GM20000 (cell line): ENCODE results near the gene PCOLCE2.

Experiments
- DNase-seq: peaks from one replicate; pipeline ENCODE4 v3.0.0; 2012; ENCODE audit warnings: low spot score
- TF ChIP-seq, protein P1 (sequence below): IDR thresholded peaks from 2 replicates; pipeline ENCODE4 v1.5.1; 2012; ENCODE audit warnings: mild to moderate bottlenecking, control low read depth; ENCODE audit errors: extremely low read depth, missing control alignments

The PCOLCE2 gene

DNA sequence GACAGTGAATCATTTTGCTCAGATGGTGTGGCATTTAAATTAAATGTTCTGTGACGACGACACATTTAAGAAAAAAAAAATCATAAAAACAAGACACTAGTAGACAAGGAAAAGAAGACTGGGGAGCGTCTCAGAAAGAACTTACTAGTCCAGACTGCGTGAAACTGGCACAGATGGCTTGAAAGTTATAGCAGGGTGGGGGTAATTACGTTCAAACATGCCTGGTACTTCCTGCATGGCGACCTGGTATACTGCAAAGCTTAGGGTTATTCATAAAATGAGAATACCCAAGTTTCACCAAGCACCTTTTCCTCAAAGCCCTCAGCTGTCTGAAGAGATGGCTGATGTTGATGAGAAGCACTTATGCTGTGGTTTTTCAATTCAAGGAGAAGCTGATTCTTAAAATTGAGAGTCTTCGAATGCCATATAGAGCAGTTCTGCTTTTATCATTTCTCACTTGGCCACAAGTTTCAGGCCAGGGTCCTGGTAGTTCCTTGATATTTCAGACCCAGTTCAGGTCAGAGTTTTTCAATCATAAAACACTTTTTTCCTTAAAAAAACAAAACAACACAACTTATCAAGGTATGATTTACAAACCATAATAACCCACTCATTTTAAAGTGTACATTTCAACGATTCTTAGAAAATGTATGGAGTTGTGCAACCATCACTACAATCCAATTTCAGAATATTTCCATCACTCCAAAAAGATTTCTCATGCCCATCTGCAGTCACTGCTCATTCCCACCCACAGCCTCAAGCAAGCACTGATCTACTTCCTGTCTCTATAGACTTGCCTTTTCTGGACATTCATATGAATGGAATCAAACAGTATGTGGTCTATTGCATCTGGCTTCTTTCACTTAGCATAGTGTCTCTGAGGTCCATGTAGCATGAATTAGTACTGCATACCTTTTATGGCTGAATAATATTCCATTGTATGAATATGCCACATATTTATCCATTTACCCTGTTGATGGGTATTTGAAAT, 24.7 kb downstream of the PCOLCE2 start:
- no peak for DNase-seq
- TF ChIP-seq, protein P1, sequence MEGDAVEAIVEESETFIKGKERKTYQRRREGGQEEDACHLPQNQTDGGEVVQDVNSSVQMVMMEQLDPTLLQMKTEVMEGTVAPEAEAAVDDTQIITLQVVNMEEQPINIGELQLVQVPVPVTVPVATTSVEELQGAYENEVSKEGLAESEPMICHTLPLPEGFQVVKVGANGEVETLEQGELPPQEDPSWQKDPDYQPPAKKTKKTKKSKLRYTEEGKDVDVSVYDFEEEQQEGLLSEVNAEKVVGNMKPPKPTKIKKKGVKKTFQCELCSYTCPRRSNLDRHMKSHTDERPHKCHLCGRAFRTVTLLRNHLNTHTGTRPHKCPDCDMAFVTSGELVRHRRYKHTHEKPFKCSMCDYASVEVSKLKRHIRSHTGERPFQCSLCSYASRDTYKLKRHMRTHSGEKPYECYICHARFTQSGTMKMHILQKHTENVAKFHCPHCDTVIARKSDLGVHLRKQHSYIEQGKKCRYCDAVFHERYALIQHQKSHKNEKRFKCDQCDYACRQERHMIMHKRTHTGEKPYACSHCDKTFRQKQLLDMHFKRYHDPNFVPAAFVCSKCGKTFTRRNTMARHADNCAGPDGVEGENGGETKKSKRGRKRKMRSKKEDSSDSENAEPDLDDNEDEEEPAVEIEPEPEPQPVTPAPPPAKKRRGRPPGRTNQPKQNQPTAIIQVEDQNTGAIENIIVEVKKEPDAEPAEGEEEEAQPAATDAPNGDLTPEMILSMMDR, result no peak

DNA sequence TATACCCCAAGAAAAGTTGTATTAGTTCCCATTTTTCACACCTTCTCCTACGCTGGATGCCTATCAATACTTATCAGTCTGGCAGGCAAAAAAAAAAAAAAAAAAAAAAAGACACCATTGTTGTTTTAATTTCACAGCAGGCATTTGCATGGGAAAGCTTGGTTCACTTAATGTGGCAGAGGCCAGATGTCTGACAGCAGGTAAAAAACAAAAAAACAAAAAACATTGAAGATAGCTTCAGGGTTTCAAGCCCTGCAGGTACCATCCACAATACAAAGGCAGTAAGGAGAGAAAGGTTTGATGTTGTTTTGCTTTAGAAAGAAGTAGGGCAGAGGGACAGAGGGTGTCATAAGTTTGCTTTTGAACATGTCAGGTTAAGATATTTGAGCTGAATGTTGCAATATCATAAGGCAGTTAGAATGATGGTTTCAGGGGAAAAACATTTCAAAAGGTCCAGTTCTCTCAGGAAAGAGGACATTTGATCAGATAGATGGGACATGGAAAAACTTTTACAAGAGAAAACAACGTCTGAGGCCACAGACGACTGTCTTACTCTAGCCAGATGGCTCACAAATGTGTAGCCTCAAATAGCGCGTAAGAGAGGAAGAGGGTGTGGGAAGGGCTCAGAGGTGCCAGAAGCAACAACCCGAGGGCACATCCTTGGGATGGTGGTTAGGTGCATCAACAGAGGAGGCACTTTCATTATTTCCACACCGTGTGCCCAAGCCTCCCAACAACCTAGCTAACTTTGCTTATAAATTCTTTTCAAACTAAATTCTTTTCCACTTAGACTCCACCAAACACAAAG, 25.7 kb downstream of the PCOLCE2 start:
- TF ChIP-seq, protein P1, result no peak
- DNase-seq, result no peak

DNA sequence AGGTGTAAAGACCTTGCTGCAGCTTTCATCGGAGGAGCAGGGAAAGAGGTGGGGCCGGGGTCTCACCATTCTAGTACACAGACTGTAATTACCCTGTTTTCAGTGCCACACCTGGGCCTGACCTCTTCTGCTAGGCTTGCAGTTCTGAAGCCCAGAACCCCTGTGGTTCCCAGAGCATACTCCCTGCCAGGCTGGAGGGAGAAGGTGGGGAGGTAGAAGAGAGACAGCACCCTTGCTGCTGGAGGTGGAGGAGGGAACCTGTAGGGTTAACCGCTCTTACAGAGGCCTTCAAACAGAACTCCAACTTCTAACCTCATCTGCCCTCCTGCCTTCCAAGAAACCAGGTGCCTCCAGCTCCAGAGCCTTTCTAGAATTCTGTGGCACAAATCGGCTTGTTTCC, 27.0 kb downstream of the PCOLCE2 start:
- TF ChIP-seq, protein P1, result no peak
- DNase-seq, result no peak

DNA sequence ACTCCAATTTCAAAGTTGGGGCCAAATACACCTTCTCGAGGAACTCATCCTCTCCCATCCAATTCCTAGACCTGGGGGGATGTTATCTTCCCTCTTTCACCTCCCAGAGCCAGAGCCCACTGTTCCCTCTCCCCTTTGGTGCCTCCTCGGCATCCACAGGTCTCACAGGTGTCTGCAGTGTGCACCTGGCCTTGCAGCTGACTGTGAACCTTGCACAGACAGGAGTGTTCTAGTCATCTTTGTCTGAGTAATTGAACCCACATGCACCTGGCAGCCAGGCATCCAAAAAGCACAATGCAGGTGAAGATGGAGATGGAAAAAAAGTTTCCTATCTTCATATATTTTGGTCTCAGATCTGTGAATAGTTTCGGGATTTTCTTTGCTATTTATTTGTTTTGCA, 30.8 kb downstream of the PCOLCE2 start:
- TF ChIP-seq, protein P1, result no peak
- no peak for DNase-seq

DNA sequence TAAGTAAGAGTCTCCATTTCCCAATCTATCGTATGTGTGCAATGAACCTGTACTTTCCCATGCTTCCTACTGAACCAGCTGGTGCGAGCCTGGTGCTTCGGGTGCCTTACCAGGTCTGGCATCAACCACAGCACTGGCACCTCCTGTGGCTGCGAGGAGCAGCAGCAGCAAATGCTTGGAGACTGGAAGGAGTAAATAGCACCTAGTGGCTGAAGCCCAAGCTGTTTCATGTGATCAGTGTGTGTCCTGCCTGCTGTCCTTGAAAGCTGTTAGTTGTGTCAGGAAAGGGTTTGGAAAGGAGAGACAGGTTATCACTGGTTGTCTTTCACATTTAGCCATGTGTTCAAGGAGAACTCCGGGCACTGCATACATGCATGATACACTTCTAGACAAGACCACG, 31.8 kb downstream of the PCOLCE2 start:
- TF ChIP-seq, protein P1, result no peak
- no peak for DNase-seq

DNA sequence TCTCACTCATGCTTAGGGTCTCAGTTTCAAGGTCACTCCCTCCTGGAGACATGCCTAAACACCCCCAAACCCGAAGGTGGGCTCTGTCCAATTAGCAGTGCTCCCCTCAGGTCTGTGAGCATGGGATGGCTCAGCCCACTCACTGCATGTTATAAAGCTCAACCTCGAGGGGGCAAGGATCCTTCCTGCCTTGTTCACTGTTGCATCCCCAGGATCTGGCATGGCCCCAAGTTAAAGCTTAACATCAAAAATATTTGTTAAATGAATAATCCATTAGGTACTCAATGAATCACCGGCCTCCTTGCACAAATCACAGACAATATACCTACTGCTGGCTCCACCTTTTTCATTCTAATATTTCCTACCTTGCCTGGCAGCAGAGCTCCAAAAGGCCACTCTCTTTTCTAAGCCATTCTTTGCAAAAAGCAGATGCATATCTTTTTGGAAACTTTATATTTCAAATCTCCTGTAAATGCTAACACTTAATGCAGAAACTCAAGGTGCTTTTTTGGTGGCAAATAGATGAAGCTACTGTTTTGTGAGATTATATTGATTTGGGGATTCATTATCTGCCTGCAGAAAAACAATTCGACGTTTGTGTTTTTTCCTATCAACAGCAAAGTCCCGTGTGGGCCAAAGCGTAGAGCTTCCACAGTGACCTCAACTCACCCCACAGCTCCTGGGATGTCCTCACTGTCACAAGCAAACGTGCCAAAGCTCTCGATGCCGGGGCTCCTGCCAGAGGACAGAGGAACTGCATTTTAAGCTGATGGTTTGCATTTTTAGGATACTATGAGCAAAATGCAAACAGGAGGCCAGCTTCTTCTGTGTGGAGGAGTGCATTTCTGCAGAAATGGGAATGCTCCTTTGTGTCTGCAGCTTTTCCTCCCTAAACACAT, 35.4 kb downstream of the PCOLCE2 start:
- TF ChIP-seq, protein P1, result no peak
- DNase-seq, result no peak
